Stimulated activated CD4-positive, alpha-beta T cell treated with anti-CD3 and anti-CD28 coated beads, Interleukin-2, amount 100 ng/mL, for 48 hours (primary cell): ENCODE measurements around the gene COL4A2.
"Not testable (repeated sequence)": the region's sequence is repeated elsewhere in the genome, so short reads cannot be mapped to it uniquely, and the experiment has no call there.

Source experiments
- DNase-seq, 2 donors: peaks; one replicate each; pipeline ENCODE4 v3.0.0-alpha.2; 2020

The COL4A2 gene

DNA sequence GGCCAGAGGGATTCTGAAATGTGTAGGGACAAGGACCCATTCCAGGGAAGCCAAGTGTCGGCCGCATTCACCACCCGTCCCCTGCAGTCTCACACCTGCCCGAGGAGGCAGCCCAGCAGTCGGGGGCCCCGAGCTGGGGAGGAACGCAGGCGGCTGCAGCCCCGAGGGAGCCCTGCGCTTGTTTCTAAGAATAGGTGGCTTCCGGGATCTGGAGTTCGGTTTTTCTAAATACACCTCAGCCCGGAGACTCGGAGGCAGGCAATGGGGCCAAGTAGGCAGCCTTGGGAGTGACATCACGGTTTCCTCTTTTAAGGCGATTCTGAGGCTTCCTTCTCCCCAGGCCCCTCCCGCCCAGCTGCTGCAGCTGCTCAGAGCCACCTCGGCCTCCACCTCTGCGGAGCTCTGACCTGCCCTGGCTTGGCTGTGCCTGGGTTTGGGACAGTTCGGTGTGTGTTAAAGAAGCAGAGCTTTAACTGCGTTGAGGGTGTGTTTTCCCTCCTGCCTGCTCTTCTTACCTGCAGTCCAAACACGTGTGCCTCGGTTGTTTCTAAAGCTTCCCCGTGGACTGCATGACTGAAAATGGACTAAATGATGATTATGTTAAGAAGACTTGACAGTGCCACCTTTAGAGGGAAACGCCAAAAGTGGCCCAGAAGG, 80.5 kb downstream of the COL4A2 start:
- DNase-seq: no peak

DNA sequence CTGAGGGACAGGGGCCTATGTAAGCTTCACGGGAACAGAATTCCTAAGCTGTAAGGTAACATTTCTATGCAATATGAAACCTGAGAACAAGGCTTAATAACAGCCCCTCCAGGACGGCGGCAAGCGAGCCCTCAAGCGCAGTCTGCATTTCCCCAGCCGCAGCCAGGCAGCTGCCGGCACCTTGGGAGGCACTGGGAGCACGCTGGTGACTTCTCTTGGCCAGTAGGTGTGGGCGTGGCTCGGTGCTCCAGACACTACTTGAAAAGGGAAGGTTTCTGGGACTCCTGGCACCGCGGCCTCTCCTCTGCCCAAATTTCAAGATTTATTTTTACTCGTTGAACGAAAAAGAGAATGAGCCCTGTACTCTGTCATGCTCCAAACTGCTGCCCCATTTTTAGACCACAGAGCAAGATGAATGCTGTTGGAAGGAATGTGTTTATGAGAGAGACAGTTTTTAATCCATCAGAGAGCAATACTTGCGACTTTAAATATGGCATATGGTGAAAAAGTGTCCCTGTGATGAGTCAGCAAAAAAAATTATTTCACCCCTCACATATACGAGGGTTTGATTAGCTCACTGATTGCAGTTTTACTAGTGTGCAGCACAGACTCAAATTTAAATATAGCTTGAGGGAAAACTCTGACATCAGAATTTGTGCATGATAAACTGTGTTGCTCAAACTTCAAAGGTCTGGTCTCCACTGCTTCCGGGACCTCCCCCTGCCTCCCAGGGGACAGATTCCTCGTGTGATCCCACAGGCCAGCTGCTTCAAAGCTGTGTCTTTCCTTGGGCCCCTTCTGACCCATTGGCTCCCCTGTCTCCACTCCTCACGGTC, 81.2 kb downstream of the COL4A2 start:
- no peak for DNase-seq

DNA sequence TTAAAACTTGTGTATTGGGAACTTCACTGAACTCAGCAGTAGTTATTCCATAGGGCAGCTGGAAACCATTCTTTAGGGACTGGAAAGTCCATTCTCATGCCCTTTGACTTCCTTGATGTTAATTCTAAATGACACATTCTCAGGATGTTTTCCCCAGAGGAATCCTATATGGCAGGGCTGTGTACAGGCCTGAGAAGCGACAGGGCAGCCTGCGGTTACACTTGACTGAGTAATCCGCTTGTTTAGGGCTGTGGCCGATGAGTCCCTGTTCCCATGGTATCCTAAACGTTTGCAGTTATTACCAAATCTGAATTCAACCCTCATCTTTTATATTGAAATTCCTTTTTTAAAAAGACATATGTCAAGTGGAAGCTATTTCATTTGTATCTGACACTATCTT, 83.5 kb downstream of the COL4A2 start:
- no peak for DNase-seq

DNA sequence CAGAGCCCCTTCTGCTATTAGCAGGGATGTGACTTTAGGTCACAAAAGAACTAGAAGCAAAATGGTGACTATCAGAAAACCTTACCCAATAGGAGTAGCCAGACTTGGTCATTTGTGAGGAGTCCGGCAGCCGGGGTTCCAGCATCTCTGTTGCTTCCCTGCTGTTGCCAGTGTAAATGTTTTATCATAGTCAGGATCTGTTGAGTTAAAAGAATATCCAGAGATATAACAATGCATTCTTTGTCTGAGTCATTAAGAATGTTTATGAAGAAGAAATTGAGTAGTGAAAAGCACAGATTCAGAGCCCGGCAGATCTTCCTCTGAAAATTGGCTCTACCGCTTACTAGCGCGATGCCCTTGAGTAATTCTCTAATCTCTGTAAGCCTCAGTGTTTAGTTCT, 84.2 kb downstream of the COL4A2 start:
- DNase-seq: no peak

DNA sequence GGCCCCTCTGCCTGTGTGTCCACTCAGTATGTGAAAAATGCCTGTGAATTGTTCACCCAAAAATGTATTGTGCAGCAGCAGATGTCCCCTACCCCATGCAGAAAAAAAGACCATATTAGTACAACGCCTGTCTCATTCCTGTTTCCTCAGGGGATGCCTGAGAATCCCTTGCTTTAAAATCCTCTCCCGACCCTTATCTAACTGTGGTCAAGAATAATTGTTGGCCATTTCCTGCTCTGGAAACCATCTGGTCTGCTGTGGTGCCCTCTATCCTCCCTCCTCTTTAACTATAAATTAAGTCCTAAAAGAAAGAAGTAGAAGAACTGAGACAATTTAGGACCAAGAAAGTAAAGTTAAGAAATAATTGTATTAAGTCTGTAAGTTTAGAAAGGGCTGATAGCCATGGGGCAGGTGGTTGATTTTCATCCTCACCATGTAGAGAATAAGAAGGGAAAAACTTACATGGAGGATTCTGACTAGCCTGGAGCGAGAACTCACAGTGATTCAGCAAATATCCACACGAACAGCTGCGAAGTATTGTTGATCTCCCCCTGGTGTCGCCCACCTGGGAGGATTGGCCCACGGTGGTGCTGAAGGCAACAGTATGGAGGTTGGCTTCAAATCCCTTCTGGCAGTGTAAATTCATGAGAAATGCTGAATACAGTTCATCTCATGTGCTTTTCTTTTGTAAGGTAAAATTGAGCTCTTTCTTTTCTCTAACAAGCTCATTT, 85.6 kb downstream of the COL4A2 start:
- DNase-seq: no peak

DNA sequence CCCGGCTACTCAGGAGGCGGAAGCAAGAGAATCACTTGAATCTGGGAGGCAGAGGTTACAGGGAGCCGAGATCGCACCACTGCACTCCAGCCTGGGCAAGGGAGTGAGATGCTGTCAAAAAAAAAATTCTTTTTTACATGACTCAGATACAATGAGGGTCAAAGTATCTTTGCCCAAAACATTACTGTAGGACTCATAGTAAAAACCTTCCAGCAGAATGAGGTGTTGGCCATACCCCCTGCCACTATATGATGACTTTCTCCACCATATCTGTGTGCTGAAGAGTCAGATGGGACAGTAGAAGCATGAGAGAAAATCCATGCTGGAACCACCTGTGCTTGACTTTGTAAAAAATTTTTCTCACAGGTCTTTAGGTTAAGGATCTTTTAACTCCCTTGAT, 86.7 kb downstream of the COL4A2 start:
- DNase-seq: no peak

DNA sequence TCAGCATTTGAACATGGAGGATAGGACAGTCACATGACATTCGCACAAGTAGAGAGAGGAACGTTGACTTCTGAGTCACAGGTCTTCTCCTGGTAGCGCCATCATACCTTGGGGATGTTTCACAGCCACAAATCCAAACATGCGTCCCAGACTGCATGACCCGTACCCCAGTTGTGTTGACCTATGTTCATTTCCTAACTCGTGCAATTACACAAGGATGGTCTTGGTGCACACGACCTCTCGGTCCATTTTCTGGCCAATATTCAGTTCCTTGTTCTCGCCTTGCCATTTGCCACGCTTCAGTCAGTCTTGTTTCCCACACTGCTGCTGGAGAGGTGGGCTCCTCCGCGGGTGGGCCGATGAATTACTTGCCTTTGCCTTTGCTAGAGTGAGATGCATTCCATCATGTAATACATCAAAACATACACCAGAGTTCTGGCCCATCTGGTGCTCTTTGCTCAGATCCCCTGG, 87.3 kb downstream of the COL4A2 start:
- DNase-seq: no peak

GRCh38 chr13:110395616-110396015, 88.5 kb downstream of the COL4A2 start:
- not testable (repeated sequence) for DNase-seq

DNA sequence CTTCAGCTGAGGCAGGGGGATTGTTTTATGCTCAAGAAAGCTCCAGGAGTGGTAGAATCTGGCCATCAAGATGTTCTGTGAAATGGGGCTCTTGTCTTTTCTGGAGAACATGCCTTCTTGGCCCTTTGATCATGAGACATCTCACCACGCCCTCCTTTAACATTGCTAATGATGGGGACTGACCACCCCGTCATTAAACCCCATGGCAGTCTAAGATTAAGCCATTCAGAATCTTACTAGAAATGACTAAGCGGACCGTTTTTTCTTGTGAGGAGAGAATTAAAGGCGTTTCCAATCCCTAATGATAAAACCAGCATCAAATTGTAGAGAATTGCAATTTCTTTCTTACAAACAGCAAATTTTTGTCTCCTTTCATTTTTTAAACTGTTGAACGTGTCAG, 89.4 kb downstream of the COL4A2 start:
- DNase-seq: no peak

GRCh38 chr13:110396913-110397381, 89.9 kb downstream of the COL4A2 start:
- DNase-seq: no peak

DNA sequence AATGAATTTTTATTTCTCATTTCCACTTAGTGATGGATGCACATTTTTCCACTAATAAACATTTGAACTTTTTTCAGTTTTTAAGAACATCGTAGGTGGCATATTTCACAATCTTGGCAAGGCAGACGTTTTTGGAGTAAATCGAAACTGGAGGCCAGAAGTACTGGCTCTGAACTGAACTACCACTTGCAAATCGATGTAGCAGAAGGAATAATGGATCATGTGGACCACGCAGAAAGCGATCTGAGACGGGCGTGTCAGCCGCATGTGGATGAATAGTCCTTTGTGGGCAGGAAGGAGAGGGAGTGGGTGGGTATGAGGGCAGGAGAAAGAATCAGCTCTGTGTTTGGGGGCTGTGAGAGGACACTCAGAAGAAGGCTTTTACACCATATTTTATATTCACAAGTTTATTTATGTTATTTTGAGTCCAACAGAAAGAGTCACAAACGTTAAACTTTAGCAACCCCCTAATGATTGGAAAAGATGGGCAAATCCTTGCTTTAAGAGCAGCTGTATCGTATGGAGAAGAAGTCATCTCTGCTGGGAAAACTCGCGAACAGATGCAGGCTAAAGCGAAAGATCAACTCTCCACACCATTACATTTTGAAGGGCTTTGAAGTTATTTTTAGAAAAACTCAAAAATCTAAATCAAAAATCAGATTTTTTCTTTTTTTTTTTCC, 90.5 kb downstream of the COL4A2 start:
- DNase-seq: no peak

GRCh38 chr13:110398564-110399507, 91.8 kb downstream of the COL4A2 start:
- no peak for DNase-seq

DNA sequence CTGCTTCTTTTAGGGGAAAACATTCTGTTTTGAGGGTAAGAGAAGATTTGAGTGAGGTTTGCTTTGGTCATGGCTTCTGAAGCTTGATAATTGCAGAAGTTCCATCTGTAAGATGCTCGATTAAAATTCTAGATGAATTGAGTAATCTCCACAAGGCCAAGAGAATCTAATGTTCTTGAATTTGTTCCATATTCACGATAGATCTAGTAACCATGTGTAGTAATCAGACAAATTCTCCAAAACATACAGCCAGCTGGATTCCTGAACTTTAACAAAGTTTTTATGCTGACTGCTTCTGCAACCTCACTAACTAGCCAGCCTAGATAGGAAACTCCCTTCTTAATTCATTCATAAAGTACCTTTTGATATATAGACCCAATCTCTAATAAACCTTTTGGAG, 92.7 kb downstream of the COL4A2 start:
- no peak for DNase-seq

DNA sequence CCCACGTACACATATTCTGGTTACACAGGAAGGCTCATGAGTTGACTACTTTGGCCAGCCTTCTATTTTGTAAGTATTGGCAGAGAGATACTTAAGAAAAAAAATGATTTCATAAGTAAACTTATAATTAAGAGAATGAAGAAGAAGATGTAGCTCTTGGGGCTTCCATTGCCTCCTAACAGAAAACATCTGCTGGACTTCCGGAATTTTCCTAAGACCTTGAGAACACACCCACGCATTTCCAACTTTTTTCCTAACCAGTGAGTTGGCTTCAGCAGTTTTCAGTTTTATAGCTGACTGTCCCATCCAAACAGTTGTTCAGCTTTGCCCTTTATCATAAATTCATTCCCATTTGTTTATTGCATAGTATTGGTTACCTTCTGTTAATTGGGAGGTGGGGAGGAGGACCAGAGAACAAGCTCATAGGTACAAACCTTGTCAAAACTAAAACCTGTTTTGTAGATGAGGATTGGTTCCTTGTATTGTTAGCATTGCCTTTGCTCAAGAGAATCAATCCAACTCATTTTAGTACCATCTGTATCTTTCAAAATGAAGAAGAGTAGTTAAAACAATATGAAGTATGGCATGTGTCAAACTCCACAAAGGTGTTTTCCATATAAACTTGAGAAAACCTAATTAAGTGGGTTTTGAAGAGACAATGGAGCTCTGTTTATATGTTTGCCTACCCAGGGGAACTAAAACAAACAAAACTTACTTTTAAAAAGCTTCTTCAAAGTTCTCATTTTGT, 93.9 kb downstream of the COL4A2 start:
- no peak for DNase-seq

DNA sequence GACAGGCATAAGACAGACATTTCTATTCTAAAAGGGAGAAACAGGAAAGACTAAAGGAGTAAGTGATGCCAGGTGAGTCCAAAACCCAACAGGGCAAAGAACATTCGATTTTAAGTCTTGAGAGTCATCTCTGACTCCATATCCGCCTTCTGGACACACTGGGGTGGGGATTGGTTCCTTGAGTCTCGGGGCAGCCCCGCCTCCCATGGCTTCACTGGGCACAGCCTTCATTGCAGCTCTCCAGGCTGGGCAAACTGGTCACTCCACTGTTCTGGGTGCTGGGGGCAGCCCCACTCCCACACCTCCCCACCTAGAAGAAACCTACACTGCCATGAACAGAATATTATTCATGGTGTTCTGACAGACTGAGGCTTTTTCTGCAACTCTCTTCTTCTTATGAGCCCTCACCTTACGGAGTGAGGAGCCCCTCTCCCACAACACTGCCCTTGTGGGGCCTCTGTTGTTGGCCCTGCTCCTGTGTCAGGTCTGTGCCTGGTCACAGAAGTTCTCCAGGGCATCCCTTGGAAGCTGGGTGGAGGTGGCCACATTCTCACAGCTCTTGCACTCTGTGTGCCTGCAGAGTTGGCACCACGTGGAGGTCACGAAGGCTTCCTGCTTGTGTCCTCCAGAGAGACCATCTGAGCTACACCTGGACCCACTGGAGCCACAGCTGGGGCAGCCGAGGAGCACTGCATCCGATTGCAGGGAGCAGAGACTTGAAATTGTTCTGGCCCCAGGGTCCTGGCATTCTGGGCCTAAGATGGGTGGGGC, 95.4 kb downstream of the COL4A2 start:
- DNase-seq: no peak

DNA sequence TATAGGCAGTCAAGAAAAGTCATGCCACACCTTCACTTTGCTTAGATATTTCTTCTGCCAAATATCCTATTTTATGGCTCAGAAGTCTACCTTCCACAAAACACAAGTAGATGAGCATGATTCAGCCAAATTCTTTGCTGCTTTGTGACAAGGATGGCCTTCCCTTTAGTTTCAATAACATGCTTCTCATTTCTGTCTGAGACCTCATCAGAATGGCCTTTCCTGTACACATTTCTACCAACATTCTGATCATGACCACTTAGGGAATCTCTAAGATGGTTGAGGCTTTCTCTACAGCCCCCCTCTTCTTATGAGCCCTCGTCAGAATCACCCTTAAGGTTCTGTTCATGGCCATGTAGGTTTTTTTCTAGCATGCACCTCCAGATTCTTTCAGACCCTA, 96.2 kb downstream of the COL4A2 start:
- DNase-seq: no peak

DNA sequence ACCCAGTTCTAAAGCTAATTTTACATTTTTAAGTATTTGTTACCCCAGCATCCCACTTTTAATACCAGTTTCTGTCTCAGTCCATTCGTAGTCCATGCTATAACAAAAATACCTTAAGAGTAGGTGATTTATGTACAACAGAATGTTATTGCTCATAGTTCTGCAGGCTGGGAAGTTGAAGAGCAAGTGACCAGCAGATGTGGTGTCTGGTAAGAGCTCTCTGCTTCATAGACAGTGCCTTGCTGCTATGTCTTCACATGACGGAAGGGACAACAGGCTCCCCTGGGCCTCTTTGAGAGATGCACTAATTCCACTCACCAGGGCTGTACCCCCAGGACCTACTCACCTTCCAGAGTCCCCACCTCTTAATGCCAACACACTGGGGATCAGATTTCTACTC, 96.6 kb downstream of the COL4A2 start:
- DNase-seq: no peak

DNA sequence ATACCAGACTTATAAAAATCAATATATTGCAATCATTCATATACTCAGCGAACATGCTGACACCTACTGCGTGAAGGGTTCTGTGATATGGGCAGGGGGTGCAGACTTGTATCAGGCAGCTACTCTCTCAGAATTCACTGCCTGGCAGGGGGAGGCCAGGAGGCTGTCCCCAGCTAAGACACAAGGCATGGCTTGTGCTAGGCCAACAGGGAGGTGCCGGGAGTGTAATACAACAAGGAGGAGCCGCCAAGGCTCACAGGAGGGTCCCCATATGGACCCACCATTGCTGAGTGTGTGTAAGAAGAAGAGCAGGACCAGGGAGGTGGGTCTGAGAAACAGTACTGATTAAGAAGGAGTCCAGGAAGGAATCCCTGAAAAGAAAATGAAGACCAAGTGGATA, 97.2 kb downstream of the COL4A2 start:
- no peak for DNase-seq

GRCh38 chr13:110405597-110406450, 98.7 kb downstream of the COL4A2 start:
- DNase-seq: no peak
